ENCODE data around the gene PEX12. TPM values are rescaled to one million over a fixed set of nuclear protein-coding genes. Genes with fewer than 3 reads are reported as not detected.

Gene PEX12
- total and polyA plus RNA-seq, 9 of the 15 experiments (the other 6 are each of a cell fraction or from before 2014, with no cell fraction given) = 4.0 to 12.4 (median 6.4) TPM

DNA sequence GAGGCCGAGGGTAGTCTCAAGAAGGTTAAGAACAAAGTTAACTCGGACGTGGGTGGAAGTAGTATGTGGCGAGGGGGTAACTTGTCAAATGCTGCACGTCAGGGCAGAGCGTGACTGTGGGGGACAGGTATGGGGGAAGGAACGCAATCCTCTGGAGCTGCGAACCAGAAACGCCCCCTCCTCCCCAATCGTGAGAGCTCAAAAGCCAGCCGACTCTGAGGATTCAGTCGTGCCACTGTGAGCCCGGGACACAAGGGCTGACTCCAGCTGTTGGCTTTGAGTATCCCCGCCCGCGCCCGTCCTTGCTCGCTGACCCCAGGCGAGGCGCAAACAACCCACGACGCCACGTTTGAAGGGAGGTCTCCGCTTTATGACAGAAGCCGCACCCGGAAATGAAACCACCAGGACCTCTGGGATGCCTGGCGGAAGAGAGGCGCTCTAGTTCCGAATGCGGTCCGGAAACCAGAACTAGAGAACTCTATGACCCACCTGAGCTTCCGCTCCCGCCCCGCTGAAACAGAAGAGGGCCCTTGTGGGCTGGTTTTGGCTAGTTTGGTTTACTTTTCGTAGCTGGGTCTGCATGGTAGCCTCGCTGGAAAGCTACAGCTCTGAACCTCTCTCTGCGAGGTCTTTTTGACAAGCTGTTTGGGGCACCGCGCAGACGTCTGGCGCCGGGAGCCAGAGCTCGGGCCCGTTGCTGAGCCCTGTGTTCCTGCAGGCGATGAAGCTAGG, at the start of gene PEX12 (continued):
- no peak; the same call in 1 of the 2 replicates for TF ChIP-seq ZNF76 (CRISPR knock-in tag; IDR thresholded peaks at IDR 0.05; ENCODE audit: borderline replicate concordance)
- TF ChIP-seq ZNF146 (CRISPR knock-in tag; IDR thresholded peaks at IDR 0.05; ENCODE audit: unreplicated experiment) = no peak
- peak; percentile 87 to 89 for TF ChIP-seq FOXK2 (conservative IDR thresholded peaks at IDR 0.05 in 1 of 2, IDR thresholded peaks at IDR 0.05 in 1 of 2; ENCODE audit: low read depth in 2 of 2)
- no peak for TF ChIP-seq SIRT6 (IDR thresholded peaks at IDR 0.05; ENCODE audit: low read depth, low read length)
- peak; percentile 81 for TF ChIP-seq EGR1 (conservative IDR thresholded peaks at IDR 0.05)
- TF ChIP-seq NRF1 (conservative IDR thresholded peaks at IDR 0.05 in 1 of 2, IDR thresholded peaks at IDR 0.05 in 1 of 2) = peak; percentile 55 to 62
- TF ChIP-seq MXI1 (IDR thresholded peaks at IDR 0.05; ENCODE audit: low read depth, low read length) = peak; percentile 86
- no peak for TF ChIP-seq LARP7 (IDR thresholded peaks at IDR 0.05)
- peak; percentile 22; the same call in 1 of the 2 replicates for TF ChIP-seq GATAD2B (IDR thresholded peaks at IDR 0.05; ENCODE audit: borderline replicate concordance)
- no peak for TF ChIP-seq TRIM28 (IDR thresholded peaks at IDR 0.05)
- TF ChIP-seq BACH1 (tag; IDR thresholded peaks at IDR 0.05) = no peak
- TF ChIP-seq NCOA2 (IDR thresholded peaks at IDR 0.05; ENCODE audit: partially characterized antibody in 2 of 2) = no peak
- peak; percentile 33; the same call in 1 of the 2 replicates for TF ChIP-seq GATAD2A (IDR thresholded peaks at IDR 0.05)
- TF ChIP-seq, protein P1, sequence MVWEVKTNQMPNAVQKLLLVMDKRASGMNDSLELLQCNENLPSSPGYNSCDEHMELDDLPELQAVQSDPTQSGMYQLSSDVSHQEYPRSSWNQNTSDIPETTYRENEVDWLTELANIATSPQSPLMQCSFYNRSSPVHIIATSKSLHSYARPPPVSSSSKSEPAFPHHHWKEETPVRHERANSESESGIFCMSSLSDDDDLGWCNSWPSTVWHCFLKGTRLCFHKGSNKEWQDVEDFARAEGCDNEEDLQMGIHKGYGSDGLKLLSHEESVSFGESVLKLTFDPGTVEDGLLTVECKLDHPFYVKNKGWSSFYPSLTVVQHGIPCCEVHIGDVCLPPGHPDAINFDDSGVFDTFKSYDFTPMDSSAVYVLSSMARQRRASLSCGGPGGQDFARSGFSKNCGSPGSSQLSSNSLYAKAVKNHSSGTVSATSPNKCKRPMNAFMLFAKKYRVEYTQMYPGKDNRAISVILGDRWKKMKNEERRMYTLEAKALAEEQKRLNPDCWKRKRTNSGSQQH (CRISPR knock-in tag; IDR thresholded peaks at IDR 0.05) = no peak
- no peak for TF ChIP-seq SRF (CRISPR knock-in tag; IDR thresholded peaks at IDR 0.05)
- TF ChIP-seq ZFX (CRISPR knock-in tag; IDR thresholded peaks at IDR 0.05) = peak; percentile 74
- TF ChIP-seq, protein P2, sequence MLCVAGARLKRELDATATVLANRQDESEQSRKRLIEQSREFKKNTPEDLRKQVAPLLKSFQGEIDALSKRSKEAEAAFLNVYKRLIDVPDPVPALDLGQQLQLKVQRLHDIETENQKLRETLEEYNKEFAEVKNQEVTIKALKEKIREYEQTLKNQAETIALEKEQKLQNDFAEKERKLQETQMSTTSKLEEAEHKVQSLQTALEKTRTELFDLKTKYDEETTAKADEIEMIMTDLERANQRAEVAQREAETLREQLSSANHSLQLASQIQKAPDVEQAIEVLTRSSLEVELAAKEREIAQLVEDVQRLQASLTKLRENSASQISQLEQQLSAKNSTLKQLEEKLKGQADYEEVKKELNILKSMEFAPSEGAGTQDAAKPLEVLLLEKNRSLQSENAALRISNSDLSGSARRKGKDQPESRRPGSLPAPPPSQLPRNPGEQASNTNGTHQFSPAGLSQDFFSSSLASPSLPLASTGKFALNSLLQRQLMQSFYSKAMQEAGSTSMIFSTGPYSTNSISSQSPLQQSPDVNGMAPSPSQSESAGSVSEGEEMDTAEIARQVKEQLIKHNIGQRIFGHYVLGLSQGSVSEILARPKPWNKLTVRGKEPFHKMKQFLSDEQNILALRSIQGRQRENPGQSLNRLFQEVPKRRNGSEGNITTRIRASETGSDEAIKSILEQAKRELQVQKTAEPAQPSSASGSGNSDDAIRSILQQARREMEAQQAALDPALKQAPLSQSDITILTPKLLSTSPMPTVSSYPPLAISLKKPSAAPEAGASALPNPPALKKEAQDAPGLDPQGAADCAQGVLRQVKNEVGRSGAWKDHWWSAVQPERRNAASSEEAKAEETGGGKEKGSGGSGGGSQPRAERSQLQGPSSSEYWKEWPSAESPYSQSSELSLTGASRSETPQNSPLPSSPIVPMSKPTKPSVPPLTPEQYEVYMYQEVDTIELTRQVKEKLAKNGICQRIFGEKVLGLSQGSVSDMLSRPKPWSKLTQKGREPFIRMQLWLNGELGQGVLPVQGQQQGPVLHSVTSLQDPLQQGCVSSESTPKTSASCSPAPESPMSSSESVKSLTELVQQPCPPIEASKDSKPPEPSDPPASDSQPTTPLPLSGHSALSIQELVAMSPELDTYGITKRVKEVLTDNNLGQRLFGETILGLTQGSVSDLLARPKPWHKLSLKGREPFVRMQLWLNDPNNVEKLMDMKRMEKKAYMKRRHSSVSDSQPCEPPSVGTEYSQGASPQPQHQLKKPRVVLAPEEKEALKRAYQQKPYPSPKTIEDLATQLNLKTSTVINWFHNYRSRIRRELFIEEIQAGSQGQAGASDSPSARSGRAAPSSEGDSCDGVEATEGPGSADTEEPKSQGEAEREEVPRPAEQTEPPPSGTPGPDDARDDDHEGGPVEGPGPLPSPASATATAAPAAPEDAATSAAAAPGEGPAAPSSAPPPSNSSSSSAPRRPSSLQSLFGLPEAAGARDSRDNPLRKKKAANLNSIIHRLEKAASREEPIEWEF (CRISPR knock-in tag; IDR thresholded peaks at IDR 0.05) = no peak
- no peak for TF ChIP-seq CEBPB (tag; IDR thresholded peaks at IDR 0.05)
- no peak for TF ChIP-seq NR1H2 (CRISPR knock-in tag; IDR thresholded peaks at IDR 0.05)
- TF ChIP-seq ZNF780A (CRISPR knock-in tag; IDR thresholded peaks at IDR 0.05) = no peak
- TF ChIP-seq ZNF408 (CRISPR knock-in tag; IDR thresholded peaks at IDR 0.05; ENCODE audit: low read depth) = no peak
- TF ChIP-seq ZNF699 (CRISPR knock-in tag; IDR thresholded peaks at IDR 0.05; ENCODE audit: insufficient replicate concordance) = no peak

Data from K562 (cell line).